Stimulated activated CD4-positive, alpha-beta T cell treated with anti-CD3 and anti-CD28 coated beads, Interleukin-15, amount 100 ng/mL, for 1 hour (primary cell): ENCODE measurements around the gene PDGFD.

ENCODE experiments used
- DNase-seq, 2 donors: peaks; one replicate each; pipeline ENCODE4 v3.0.0-alpha.2; 2020; ENCODE audit warnings: low read depth in 1 of 2, low spot score in 1 of 2

PDGFD gene

DNA sequence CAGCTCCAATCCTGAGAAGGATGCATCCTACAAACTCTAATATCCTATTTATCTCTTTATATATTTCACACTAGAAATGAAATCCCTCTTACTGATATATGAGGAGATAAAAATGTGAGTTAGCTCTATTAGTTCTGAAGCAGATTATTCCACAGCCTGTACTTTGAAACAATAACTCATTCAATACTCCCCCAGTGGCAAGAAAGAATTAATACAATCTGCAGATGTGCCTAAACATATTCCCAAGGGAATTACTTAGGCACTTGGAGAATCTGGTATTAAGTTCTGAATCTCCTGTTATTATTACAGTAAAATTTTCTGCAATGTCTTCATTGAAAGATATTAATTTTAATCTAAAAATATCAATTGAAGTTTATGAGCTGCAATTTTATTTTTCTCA lies 68.2 kb downstream of the PDGFD start:
- DNase-seq = no peak

DNA sequence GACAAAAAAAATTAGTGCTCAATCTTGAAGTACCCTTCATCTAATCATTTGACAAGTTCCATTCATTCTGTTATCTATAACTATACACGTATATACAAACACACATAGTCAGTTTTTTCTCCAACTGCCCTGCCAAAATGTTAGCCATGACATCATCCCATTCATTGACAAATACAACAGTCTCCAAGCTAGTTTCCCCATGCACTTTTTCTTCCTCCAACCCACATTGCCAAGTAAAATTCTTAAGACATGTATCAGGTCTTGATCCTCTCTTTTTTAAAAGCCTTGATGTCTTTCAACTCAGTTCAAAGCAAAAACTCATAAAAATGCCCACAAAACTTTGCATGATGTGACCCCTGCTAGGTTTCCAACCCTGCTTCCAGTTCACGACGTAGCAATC lies 69.4 kb downstream of the PDGFD start:
- no peak for DNase-seq

DNA sequence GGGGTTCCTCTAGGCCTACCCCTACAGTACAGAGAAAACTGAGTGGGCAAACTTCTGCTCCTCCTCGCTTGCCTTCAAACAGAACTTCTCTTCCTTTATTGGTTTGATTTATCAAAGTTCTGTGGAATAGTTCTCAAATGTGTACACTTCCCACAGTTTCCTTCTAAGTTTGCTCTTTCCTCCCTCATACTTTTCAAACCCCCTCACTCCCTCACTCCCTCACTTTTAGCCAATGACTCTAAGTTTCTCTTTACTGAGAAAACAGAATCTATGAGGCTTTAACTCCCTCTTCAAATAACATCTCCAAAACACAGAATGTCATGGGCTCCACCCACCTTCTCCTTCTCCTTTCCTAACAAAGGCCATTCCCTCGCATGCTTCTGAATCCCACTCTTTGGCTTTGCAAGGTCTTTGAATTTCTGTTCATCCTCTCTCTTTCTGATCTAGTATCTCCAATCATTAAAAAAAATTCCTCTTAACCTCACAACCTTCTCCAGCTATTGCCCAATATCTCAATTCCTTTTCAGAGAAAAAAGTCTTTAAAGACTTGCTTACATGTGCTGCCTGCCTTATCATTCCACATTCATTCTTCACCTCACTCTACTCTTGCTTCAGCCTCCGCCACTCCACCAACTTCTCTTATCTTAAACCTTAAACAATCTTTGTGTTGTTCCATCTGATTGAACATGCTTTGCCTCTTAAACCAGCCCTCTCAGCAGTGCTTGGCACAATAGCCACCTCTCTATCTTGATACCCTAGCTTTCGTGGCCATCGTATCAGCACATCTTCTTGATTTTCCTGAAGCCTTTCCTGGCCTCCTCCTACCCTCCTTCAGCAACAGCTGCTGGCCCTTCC lies 70.3 kb downstream of the PDGFD start:
- no peak for DNase-seq

DNA sequence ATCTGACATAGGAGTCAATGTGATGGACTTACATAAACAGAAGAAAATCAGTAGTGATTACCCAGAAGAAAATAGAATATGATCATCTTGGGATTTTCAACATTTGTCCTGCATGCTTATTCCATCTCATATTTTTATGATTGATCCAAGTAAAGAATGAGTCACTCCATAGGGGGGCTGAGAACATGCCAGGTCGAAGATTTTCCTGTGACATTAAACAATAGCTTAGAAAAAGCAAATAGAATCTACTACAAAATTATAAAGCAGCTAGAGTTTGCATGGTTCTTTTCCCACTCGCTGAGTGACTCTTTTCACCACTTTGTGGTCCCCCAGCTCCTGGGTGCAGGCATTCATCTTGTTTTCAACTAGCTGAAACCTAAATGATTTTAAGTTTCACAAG lies 71.2 kb downstream of the PDGFD start:
- DNase-seq = no peak

DNA sequence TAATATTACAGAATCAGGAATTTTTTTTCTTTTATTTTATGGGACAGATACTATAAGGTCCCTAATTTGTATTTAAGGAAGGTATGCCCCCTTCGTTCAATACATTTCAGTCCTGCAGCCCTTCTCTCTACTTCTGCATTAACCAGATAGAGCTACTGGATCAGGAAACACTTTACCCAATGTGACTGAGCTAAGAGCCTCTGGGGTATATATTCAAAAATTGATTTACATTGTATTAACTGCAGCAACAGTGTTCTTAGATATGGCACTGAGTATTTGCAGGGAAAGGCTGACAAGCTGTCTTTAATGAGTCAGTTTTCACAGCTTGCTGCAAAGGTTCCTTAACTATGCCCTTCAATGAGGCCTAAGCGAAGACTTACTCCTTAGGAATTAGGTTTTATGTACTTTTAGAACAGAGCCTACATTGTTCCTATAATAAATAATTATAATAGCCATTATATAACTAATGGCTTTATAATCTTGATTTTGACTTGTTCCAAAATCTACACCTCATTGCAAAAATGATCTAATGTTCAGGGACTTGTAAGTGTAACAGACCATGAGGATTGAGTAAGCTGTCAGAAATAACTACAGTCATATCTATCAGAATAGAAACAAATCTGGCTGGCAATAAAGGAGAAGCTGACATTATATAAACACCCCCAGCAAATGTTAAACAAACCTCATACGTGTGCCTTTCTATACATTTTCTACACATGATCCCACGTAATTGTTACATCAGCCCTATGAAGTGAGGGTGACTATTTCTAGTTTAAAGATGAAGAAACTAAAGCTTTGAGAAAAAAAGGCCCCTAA lies 72.5 kb downstream of the PDGFD start:
- no peak for DNase-seq

DNA sequence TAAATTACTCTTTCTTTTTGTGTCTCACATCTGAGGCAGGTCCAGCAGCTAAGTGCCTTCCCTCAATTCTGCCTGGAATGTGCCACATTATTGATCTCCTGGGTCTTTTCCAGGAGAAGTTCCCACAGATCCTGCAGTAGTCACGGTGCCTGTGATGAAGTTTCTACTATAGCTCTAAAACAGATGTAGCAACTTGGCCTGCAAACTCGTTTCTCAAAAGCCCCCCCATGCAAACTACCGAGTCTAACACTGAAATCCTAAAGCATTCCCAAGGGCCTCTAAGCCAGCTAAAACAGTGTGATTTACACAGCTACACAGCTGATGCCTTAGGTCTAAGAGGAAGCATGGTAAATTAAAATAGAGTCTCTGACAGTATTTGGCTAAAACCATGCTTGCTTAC lies 73.2 kb downstream of the PDGFD start:
- no peak for DNase-seq

DNA sequence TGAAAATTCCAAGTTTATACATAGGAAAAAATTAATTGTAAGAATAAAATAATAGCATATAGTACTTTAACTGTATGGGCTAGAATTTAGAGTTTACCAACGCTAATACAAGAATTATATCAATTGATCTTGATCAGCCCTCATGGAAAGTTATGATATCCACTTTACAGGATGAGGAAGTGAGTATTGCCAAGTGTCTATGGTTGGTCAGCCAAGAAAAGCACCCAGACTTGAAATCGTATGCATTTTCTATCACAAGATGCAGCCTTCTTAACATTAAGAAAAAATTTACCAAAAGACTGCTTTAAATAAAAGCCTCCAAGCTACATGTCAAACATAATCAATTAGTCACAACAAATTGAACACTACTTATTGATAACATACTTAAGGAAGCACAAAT lies 74.5 kb downstream of the PDGFD start:
- DNase-seq = no peak

DNA sequence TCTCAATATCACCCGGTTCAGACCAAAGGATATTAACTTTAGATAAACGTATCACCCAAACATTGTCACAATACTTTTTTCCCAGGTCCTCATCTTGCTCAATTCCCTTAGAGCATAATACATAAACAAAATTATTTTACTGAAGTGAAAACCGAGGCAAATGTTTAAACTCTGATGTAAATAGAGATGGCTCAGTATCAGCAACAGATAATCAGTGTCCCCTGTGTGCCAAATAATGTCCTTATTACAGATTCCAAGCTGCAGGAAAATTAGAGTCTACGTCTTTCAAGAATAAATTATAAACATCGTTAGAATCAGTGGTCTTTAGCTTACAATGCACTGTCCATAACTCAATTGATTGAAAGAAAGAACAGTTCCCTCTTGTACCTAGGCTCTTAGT lies 77.3 kb downstream of the PDGFD start:
- DNase-seq = no peak

DNA sequence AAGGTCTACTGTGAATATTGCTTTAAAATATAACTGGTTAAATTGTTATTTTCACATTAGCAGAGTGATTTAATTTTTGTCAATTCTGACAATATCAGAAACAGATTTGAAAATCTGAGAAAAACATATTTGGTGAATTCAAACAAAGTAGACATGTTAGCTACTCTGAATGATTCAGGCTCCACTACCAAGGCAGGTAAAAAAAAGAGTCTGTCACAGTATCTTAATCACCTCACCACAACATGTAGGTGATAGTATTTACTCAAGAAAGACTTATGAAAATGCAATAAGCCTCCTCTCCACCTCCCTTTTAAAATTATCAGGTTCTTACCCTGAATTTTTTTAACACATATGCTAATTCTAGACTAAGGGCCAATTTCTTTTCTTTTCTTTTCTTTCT lies 85.0 kb downstream of the PDGFD start:
- DNase-seq = no peak

DNA sequence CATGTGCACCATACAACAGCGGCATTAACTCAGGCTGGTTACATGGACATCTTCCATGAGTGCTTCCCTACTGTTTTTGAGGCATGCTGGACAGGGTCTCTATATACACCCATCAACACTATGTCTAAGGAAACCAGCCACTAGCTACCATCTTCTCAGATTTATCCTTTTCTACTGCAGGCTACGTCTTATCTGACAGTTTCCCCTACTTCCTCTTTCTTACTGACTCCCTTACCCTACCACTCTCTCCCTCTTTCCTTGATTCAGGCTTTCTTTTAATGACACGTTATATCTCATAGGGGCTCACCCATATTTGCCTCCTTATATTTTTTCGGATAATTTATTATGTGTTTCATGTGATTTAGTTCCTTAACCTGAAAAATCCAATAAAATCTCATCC lies 85.7 kb downstream of the PDGFD start:
- no peak for DNase-seq

DNA sequence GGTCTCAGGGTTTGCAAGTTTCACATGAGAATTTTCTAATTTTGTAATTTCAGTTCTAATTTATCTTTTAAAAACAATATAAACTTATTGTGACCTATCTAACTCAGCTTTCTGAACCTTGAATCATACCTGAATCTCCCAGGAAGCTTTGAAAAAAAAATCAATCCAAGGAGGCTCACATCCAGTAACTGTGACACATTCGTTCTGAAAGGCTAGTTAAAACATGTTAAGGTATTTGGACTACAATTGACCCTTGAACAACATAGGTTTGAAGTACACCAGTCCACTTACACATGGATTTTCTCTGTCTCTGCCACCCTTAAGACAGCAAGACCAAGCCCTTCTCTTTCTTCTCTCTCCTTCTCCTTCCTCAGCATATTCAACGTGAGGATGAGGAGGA lies 87.5 kb downstream of the PDGFD start:
- no peak for DNase-seq

DNA sequence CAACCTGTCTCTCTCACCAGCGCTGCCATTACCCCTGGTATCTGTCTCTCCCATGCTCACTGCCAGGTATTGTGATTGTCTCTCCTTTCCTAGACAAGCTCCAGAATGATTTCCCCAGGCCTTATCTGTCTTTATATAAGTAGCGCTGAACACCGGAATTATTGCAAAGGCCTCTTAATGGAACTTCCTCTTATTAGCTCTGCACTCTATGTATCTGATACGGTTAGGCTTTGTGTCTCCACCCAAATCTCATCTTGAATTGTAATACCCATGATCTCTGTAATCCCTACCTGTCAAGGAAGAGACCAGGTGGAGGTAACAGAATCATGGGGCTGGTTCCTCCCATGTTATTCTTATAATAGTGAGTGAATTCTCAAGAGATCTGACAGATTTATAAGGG lies 88.2 kb downstream of the PDGFD start:
- DNase-seq = no peak

DNA sequence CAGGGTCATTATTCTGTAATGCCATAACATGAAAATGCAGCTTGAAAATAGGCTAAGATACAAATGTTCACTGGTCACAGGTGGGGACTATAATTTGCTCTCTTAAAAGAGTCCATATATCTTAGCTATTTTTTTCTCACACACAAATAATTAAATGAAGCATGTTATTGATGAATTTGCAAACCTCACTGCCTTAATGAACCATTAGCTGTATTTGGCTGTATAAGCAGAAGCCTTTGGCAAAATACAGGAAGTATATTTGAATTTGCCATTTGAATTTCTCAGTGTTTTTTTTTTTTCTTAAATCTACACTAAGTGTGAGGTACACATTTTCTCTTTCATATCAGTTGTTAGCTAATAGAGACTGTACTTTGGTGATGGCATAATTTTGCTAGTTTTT lies 88.9 kb downstream of the PDGFD start:
- DNase-seq = no peak

DNA sequence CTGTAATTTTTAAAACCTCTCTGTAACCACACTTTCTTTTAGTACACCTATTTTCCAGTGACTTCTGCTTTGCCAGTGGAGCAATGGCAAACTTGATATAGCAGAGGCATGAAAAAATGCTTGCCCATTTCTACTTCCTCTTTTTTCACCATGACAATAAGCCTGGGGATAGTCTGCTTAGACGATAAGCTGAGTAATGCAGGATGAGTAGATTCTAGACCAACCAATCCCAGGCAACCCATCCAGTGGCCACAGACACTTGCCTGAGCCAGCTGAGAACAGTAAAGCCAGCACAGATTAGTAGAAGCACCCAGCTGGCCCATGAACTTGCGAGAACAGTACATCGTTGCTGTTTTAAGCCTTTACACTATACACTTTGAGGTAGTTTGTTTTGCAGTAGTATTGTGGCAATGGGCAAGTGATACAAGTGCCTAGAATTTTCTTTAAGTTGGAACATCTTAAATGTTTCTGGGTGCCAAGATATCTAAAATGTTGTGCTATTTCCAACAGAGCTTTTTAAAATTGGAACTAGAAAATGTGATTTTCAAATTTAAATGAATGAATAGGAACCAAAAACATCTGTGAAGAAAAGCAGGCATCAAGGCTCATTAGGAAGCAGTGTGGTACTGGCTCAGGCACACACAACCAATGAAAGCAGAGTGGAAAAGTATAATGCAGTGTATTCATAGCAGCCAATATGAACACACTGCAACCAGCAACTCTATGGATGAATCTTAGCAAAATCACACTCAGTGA lies 89.8 kb downstream of the PDGFD start:
- DNase-seq = no peak

DNA sequence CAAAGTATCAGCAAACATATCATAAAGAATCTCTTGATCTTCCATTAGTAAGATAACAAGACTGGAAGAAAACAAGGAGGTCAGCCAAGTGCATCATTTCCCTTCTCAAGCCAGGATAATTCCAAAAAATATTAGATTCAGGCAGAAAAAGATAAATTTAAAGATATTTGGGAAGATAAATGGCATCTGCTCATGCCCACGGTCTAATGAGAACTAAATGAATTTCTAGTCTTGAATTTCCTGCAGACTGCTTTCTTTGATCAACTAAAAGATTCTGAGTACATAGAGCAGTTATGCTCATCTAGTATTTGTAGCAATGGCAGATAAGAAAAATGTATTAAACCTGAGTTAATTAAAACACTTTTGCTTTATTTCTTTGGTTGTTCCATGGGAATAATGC lies 96.4 kb downstream of the PDGFD start:
- no peak for DNase-seq

DNA sequence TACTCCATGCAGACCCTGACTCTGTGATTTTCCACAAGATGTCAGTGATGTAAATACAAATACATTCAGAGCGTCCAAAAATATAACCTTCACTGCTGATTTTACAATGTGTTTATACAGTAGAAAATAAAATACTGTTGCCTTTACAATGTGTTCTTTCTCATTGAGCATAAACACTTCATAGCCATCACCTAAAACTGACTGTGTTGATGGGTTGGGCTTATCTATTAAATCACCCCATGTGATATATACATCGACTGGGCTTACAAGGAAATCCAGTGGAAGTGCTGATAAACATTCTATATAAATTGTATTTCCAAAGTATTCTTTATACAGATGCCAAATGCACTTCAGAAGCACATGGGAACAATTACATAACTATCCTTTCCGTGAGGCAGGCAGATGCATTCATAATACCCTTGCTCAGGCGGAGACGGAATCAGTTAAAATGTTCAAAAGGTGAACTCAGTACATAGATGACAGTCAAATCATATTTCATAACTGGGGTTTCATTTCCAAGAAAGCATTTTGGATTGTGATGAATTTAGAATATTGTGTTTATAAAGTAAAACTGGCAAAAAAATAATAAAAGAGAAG lies 99.8 kb downstream of the PDGFD start:
- no peak for DNase-seq

DNA sequence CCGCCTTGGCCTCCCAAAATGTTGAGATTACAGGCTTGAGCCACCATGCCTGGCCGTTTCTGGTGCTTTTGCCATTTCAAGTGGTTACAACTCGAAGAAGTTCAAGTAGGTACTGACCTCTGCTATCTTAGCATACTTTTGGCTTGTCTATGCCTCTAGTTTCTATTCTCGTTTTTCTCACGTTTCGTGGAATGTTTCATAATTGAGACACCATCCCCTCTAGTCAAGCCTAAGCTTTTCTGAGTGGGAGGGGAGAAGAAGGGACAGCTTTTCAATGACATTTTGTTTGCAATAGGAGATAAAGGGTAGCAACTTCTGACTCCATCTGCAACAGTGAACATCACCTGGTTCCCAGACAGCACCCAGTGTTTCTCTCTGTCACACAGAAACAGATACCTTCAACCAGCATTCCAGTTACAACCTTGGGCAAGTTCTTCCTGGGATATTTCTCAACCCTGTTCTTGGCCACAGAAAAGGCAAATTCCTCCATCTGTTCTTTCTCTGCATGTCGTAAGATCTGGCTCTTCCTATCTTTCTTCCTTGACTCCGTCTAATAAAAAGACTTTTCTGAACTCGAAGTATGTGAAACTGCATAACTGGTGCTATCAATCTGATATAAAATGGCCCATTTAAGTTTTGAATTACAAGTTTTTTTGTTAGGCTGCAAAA lies 102.0 kb downstream of the PDGFD start:
- DNase-seq = no peak

DNA sequence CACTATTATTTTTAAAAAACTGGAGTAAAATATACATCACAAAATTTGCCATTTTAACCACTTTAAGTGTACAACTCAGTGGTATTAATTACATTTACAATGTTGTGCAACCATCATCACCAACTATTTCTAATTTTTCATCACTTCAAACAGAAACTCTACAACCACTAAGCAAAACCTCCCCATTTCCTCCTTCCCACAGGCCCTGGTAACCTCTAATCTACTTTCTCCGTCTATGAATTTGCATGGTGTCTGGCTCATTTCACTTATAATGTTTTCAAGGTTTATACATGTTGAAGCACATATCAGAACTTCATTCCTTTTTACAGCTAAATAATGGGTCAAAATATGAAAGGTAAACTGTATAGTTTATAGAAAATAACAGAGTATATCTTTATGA lies 103.1 kb downstream of the PDGFD start:
- no peak for DNase-seq

DNA sequence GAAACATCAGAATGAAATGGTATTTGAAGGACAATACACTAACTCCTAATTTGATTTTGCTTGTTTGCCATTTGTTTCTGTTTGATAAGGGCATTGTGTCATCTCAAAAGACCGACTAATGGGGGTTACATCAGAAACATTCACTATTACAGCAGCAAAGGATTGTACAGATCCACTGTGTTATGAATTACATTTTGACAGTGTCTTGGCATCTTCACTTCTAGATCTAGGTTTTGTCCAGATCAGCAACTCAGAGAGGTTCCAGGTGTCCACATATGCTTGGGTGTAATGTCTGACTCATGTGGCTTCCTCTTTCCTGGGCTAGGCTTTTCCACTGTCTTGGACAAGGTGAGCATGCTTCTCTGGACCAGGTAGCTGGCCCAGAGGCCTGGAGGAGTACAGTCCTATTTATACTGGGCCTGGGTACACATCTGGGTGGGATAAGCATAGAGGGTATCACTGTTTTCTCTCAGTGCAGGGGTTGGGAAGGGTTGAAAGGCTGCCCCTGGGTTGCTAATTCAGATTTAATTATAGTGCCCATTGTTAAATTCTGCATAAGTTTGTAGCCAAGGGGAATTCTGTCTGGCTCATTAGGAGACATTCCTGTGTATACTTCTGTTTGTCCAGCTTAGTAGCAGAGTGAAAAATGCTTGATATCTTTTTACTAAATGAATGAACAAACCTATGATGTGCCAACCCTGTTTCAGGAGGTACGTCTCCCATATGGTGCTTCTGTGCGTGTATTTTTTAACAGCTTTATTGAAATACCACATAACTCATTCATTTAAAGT lies 103.7 kb downstream of the PDGFD start:
- no peak for DNase-seq

DNA sequence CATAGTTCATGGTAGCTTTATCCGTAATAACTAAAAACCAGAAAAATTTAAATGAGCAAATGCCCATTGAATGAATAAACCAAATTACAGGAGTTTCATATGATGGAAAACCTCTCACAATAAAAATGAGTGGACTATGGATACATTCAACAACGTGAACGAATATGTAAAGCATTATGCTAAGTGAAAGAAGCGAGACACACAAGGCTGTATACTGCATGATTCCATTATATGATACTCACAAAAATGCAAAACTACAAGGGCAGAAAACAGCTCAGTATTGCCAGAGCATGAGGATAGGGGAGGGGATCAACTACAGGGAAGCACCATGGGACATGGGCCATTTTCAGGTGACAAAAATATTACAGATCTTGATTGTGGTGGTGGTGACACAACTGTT lies 105.3 kb downstream of the PDGFD start:
- DNase-seq = no peak
